Measurements from ENCODE around the gene ST8SIA2. TPM values are rescaled to one million over a fixed set of nuclear protein-coding genes. Genes with fewer than 3 reads are reported as not detected.

The ST8SIA2 gene
- total and polyA plus RNA-seq, 2 donors: 0.06 to 2.2 TPM

DNA sequence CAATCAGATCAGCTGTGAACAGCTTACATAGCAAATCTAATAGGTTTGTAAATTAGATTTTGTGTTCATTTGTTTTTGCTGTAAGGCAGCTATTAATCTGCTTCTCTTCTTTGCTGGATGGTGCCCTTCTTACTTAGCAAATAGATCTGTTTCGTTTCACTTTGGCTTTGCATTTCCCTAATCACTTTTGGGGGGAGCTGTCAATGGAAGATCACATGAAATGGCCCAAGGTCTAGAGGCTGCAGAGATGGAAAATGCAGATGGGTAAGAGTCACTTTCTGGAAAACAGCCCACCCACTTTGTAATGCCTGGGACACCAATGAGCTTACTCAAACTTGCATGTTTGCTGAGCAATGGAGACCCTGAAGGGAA, 36.4 kb downstream of the ST8SIA2 start:
- Histone ChIP-seq H3K36me3 (ENCODE audit: insufficient read depth) (no peaks in the 10 kb centered on the region), H3K4me3 (ENCODE audit: low read depth, low read length) (no peak overlapping the region), H3K27ac (ENCODE audit: low read depth) (no peak overlapping the region), H3K4me1 (ENCODE audit: insufficient read depth) (no peaks in the 10 kb centered on the region)
- DNase-seq (ENCODE audit: extremely low spot score): peak; percentile 37
- 84% methylated on average over 1 of the region's 1 CpG for WGBS

DNA sequence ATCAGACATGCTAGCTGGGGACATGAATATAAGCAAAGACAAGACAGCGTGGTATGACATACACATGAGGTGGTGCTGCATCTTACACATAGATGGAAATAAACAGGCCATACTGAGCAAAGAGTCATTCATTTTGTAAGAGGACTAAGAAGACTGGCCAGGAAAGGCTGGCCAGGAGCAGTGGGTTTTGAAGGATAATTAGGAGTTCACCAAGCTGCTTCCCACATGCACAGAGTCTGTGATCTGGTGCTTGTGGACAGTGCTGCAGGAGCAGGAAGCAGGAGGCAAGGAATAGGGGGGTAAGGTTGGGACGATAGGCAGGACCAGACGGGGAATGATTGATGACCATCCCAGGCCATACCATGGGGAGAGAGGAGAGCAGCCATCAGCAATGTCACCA, 41.5 kb downstream of the ST8SIA2 start:
- H3K4me1 ChIP-seq (ENCODE audit: insufficient read depth): no peaks in the 10 kb centered on the region
- H3K4me3 ChIP-seq (ENCODE audit: low read depth, low read length): no peak overlapping the region
- WGBS: 84% methylated on average over 3 of the region's 3 CpGs

DNA sequence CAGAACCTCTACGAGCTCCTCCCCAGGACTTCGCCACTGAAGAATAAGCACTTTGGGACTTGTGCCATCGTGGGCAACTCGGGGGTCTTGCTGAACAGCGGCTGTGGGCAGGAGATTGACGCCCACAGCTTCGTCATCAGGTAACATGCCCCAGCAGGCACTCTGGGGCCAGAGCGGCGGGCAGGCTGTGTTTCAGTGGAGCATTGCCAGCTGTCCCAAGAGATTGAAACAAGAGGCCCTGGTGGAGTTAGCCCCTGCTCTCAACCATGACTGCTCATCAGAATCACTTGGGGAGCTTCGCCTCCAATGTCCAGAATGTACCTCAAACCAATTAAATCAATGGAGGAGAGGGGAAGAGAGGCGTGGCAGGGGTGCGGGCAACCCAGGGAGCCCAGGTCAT, 44.8 kb downstream of the ST8SIA2 start:
- no peak for DNase-seq (ENCODE audit: extremely low spot score)
- Histone ChIP-seq H3K27ac (ENCODE audit: low read depth) (no peak overlapping the region), H3K4me1 (ENCODE audit: insufficient read depth) (no peaks in the 10 kb centered on the region), H3K36me3 (ENCODE audit: insufficient read depth) (no peaks in the 10 kb centered on the region), H3K4me3 (ENCODE audit: low read depth, low read length) (no peak overlapping the region)
- WGBS: 84% methylated on average over 12 of the region's 12 CpGs

More for the DNA sequence above, 41.5 kb downstream of the ST8SIA2 start:
- no peak overlapping the region for H3K27ac ChIP-seq (ENCODE audit: low read depth)
- H3K36me3 ChIP-seq (ENCODE audit: insufficient read depth): no peaks in the 10 kb centered on the region
- DNase-seq (ENCODE audit: extremely low spot score): no peak

DNA sequence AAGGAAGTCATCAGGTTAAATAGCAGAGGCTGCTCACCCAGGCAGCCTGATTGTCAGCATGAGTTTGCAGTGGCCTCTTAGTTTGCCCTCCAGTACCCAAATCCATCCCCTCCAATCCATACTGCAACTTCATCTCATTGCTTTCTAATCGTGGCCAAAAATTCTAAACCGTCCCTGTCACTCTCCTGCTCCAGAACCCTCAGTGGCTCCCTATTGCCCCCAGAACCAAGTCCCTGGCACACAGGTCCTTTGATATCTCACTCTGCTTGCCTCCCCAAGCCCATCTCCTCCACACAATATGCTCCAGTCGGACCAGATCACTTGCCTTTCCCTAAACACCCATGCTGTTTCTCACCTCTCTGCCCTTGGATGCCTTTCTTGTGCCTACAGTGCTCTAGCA, 49.7 kb downstream of the ST8SIA2 start:
- Histone ChIP-seq H3K27ac (ENCODE audit: low read depth) (no peak overlapping the region), H3K36me3 (ENCODE audit: insufficient read depth) (no peaks in the 10 kb centered on the region), H3K4me3 (ENCODE audit: low read depth, low read length) (no peak overlapping the region), H3K4me1 (ENCODE audit: insufficient read depth) (no peaks in the 10 kb centered on the region)
- WGBS: 91% methylated on average over 3 of the region's 3 CpGs
- no peak for DNase-seq (ENCODE audit: extremely low spot score)

DNA sequence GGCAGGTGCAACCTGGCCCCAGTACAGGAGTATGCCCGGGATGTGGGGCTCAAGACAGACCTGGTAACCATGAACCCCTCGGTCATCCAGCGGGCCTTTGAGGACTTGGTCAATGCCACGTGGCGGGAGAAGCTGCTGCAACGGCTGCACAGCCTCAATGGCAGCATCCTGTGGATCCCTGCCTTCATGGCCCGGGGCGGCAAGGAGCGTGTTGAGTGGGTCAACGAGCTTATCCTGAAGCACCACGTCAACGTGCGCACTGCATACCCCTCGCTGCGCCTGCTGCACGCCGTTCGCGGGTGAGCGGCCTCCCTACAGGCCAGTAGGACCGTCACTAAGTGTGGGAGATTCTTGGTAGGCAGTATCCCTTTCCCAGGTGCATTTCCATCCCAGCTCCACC, 51.0 kb downstream of the ST8SIA2 start:
- WGBS: 94% methylated on average over 21 of the region's 21 CpGs
- H3K27ac ChIP-seq (ENCODE audit: low read depth): no peak overlapping the region

DNA sequence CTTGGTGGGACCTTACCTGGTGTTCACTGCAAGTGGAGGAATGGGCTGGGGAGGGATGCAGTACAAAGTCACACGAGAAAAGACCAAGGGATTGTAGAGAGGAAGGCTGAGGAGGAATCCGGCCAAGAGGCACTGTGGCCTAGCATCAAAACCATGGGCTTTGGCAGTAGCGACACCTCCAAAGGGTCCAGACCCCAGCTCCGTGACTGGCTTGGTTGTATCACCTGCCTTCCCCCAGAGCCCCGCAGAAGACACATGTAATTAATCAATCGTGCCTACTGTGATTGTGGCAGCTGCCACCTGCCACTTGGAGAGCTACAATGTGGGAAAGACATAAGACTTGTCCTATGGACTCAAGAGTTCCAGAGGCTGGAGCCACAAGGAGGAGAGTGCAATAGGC, 54.7 kb downstream of the ST8SIA2 start:
- no peak overlapping the region for H3K27ac ChIP-seq (ENCODE audit: low read depth)
- H3K4me1 ChIP-seq (ENCODE audit: insufficient read depth): no peaks in the 10 kb centered on the region
- 91% methylated on average over 6 of the region's 6 CpGs for WGBS
- no peak overlapping the region for H3K4me3 ChIP-seq (ENCODE audit: low read depth, low read length)
- DNase-seq (ENCODE audit: extremely low spot score): no peak
- H3K36me3 ChIP-seq (ENCODE audit: insufficient read depth): no peaks in the 10 kb centered on the region

More for the DNA sequence above, 51.0 kb downstream of the ST8SIA2 start:
- no peaks in the 10 kb centered on the region for H3K4me1 ChIP-seq (ENCODE audit: insufficient read depth)
- no peak overlapping the region for H3K4me3 ChIP-seq (ENCODE audit: low read depth, low read length)
- no peak for DNase-seq (ENCODE audit: extremely low spot score)
- H3K36me3 ChIP-seq (ENCODE audit: insufficient read depth): no peaks in the 10 kb centered on the region

DNA sequence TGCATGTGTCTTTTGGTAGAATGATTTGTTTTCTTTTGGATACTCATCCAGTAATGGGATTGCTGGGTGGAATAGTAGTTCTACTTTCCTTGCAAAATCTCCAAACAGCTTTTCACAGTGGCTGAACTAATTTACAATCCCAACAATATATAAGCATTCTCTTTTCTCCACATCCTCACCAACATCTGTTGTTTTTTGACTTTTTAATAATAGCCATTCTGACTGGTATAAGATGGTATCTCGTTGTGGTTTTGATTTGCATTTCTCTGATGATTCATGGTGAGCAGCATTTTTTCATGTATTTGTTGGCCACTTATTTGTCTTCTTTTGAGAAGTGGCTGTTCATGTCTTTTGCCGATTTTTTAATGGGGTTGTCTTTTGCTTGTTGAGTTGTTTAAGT, 55.8 kb downstream of the ST8SIA2 start:
- DNase-seq (ENCODE audit: extremely low spot score): no peak
- Histone ChIP-seq H3K36me3 (ENCODE audit: insufficient read depth) (no peaks in the 10 kb centered on the region), H3K4me3 (ENCODE audit: low read depth, low read length) (no peak overlapping the region), H3K27ac (ENCODE audit: low read depth) (no peak overlapping the region), H3K4me1 (ENCODE audit: insufficient read depth) (no peaks in the 10 kb centered on the region)
- 81% methylated on average over 2 of the region's 2 CpGs for WGBS

DNA sequence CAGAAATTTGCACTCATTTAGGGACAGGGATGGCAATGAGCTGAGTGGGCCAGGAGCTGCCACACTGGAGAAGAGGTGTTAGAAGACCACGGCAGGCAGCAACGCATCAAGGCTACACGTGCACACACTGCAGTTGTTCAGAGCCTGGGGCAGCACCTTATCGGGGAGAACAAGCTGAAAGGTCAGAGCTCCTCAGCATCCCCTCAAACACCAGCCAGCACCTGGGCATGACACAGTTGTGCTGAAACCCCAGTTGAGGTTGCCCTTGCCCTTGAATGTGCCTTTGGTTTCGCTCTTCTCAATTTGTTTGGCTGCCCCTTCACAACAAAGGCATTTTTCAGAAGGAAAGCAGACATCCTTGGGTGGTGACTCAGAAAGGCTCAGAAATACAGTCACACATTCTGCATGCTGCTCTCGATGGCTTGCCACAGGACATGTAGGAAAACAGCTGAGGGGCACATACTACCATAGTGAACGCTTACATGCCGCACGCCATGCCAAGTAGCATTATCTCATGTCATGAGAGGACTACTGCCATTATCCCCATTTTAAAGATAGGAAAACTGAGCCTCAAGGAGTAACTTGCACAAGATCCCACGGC, 57.6 kb downstream of the ST8SIA2 start:
- no peak overlapping the region for H3K27ac ChIP-seq (ENCODE audit: low read depth)
- 91% methylated on average over 10 of the region's 10 CpGs for WGBS

DNA sequence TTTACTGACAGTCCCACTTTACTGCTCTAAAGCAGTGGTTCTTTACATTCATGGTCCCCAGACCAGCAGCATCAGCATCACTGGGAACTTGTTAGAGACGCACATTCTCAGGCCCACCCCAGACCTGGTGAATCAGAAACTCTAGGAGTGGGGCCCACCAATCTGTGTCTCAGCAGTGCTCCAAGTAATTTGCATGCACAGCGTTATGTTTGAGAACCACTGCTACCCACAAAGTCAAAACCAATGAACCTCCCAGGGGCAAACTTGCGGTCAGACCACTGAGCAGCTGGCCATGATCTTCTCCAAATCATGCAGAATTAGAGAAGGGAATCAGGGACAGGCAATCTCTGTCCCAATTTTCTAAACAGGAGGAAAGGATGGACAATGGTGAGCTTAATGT, 58.5 kb downstream of the ST8SIA2 start:
- no peak overlapping the region for H3K27ac ChIP-seq (ENCODE audit: low read depth)
- no peaks in the 10 kb centered on the region for H3K4me1 ChIP-seq (ENCODE audit: insufficient read depth)
- WGBS: 77% methylated on average over 3 of the region's 3 CpGs

More for the DNA sequence above, 57.6 kb downstream of the ST8SIA2 start:
- no peaks in the 10 kb centered on the region for H3K4me1 ChIP-seq (ENCODE audit: insufficient read depth)
- no peak for DNase-seq (ENCODE audit: extremely low spot score)
- no peak overlapping the region for H3K4me3 ChIP-seq (ENCODE audit: low read depth, low read length)
- H3K36me3 ChIP-seq (ENCODE audit: insufficient read depth): no peaks in the 10 kb centered on the region

DNA sequence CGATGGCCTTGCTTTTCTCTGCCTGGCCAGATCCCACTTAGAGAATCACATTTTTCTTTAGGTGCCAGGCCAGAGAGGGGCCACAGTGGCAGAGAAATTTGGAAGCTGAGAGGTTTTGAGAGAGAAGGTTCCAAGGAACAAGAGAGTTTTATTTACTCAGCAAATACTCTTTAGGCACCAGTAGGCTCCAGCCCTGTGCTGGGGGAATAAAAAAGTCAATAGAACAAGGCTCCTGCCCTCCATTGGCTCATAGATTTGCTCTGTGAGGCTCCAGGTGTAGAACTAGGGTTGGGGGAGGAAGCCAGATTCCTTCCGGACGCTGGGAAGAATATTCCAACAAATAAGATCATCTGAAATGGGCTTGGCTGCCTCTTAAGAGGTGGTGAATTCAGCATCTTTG, 59.9 kb downstream of the ST8SIA2 start:
- no peaks in the 10 kb centered on the region for H3K4me1 ChIP-seq (ENCODE audit: insufficient read depth)
- no peaks in the 10 kb centered on the region for H3K36me3 ChIP-seq (ENCODE audit: insufficient read depth)
- no peak overlapping the region for H3K27ac ChIP-seq (ENCODE audit: low read depth)
- no peak for DNase-seq (ENCODE audit: extremely low spot score)
- no peak overlapping the region for H3K4me3 ChIP-seq (ENCODE audit: low read depth, low read length)
- WGBS: 74% methylated on average over 3 of the region's 3 CpGs

More for the DNA sequence above, 58.5 kb downstream of the ST8SIA2 start:
- DNase-seq (ENCODE audit: extremely low spot score): no peak
- no peak overlapping the region for H3K4me3 ChIP-seq (ENCODE audit: low read depth, low read length)
- H3K36me3 ChIP-seq (ENCODE audit: insufficient read depth): no peaks in the 10 kb centered on the region

DNA sequence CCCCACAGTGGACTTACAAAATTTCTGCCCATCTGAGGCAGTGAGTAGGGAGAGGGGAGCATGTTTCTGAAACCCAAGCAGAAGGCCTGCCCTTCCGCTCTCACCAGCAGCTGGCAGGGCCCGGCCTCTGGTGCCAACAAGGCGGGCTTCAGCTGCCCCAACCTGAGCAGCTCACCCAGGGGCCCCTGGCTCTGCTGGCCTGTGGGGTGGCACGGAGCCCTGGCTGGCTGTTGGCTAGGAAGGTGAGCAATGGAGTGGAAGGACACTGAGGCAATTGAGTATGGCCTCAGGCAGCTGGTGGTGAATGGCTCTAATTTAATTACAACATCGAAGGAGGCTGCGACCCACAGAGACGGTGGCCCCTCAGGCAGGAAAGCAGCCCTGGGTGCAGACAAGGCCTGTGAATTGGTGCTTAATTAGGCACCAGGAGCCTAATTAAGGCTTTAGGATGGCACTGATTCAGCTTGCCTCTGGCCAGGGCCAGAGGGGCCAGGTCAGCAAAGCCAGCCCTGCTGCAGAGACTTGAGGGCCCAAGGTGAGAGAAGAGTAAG, 60.9 kb downstream of the ST8SIA2 start:
- Histone ChIP-seq H3K4me1 (ENCODE audit: insufficient read depth) (no peaks in the 10 kb centered on the region), H3K36me3 (ENCODE audit: insufficient read depth) (no peaks in the 10 kb centered on the region), H3K27ac (ENCODE audit: low read depth) (no peak overlapping the region), H3K4me3 (ENCODE audit: low read depth, low read length) (no peak overlapping the region)
- WGBS: 86% methylated on average over 7 of the region's 7 CpGs
- DNase-seq (ENCODE audit: extremely low spot score): no peak

DNA sequence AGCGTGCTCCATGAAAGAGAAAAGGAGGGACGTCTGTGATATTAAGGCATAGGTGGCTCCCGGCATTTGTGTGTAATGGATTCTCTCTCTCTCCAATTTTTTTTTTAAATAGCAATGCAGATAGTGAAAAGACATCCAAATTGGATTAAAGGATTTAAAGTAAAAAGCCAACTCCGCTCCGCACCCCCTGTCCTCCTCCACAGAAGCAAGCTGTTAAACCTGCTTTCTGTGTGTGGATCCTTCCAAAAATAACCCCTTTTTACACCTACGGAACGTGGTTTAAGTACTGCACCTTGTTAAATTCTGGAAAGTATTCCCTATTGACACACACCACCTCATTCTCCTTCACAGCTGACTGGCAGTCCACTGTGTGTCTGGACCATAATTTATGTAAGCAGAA, 61.6 kb downstream of the ST8SIA2 start:
- 81% methylated on average over 7 of the region's 7 CpGs for WGBS
- H3K4me1 ChIP-seq (ENCODE audit: insufficient read depth): no peaks in the 10 kb centered on the region
- DNase-seq (ENCODE audit: extremely low spot score): no peak
- H3K36me3 ChIP-seq (ENCODE audit: insufficient read depth): no peaks in the 10 kb centered on the region
- H3K4me3 ChIP-seq (ENCODE audit: low read depth, low read length): no peak overlapping the region
- H3K27ac ChIP-seq (ENCODE audit: low read depth): no peak overlapping the region

DNA sequence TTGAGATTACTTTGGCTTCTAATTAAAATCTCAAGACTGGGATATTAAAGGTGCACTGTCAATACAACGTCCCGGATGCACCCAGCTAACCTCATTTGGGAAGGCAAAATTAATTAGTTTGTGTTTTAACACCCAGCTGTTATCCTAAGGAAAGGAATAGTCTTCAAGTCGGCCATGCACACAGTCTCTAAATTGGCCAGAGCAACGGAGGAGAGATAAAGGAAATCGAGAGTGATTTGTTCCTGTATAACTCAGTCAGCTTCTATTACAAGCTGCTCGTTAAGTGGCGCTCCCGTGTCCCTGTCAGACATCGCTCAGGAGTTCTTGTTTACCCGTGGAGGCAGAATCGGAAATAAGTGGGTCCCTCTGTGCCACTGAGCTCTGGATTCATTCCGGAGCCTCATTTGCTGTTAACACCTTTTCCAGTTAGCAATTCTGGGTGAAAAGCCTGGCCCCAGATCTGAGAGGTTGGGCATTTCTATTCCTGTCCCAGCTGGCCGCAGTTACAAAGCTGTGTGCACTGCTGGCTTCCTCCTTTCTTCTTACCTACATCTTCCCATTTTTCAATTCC, 63.9 kb downstream of the ST8SIA2 start:
- Histone ChIP-seq H3K4me3 (ENCODE audit: low read depth, low read length) (no peak overlapping the region), H3K27ac (ENCODE audit: low read depth) (no peak overlapping the region), H3K4me1 (ENCODE audit: insufficient read depth) (no peaks in the 10 kb centered on the region), H3K36me3 (ENCODE audit: insufficient read depth) (no peaks in the 10 kb centered on the region)
- no peak for DNase-seq (ENCODE audit: extremely low spot score)
- 56% methylated on average over 13 of the region's 13 CpGs for WGBS

DNA sequence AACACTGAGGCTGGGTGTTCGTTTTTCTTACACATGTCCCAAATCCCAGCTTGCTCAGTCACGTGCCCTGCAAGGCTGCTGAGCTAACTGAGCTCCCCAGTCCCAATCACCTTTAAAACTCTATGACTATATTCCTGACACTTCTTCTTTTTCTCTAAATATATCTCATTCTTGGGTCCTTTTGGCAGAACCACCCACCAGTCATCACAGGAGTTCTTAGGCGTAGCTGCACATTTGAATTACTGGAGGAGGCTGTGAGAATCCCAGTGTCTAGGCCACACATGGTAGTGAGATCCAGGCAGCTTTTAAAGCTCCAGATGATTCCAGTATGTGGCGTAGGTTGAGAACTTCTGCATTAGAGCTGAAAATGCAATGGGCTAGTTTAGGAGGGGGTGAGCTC, 66.3 kb downstream of the ST8SIA2 start:
- H3K27ac ChIP-seq (ENCODE audit: low read depth): no peak overlapping the region
- 85% methylated on average over 4 of the region's 4 CpGs for WGBS
- H3K36me3 ChIP-seq (ENCODE audit: insufficient read depth): no peaks in the 10 kb centered on the region
- H3K4me3 ChIP-seq (ENCODE audit: low read depth, low read length): no peak overlapping the region
- DNase-seq (ENCODE audit: extremely low spot score): no peak
- no peaks in the 10 kb centered on the region for H3K4me1 ChIP-seq (ENCODE audit: insufficient read depth)
